ENCODE results near the gene ATG13.
A peak's percentile ranks its signal among the peaks of the same experiment; 100 is the strongest.
"Not testable (repeated sequence)": the region's sequence is repeated elsewhere in the genome, so short reads cannot be mapped to it uniquely, and the experiment has no call there.

The ATG13 gene

GRCh38 chr11:46700241-46701077 lies 83.1 kb downstream of the ATG13 start, which contains the start of the genes ARHGAP1 and ZNF408:
TSS of gene ARHGAP1 (minus strand) at chr11:46700619. CDS start at chr11:46696107, 4,512 bp downstream.
TSS of gene ZNF408 (plus strand) at chr11:46701031. CDS start at chr11:46701048, 17 bp downstream.
- peak; percentile 98 for DNase-seq

- DNase-seq, result no peak
These were observed 83.8 kb downstream of the ATG13 start for GRCh38 chr11:46701078-46701654.

DNA sequence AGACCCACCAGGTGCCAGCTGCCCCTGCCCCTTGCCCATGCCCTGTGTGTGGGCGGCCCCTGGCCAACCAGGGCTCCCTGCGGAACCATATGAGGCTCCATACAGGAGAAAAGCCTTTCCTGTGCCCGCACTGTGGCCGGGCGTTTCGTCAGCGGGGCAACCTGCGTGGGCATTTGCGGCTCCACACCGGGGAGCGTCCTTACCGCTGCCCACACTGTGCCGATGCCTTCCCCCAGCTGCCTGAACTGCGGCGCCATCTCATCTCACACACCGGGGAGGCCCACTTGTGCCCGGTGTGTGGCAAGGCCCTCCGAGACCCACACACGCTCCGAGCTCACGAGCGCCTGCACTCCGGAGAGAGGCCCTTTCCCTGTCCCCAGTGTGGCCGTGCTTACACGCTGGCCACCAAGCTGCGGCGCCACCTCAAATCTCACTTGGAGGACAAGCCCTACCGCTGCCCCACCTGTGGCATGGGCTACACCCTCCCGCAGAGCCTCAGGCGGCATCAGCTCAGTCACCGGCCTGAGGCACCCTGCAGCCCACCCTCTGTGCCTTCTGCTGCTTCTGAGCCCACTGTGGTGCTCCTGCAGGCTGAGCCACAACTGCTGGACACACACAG lies 87.8 kb downstream of the ATG13 start:
- no peak for DNase-seq

- no peak for DNase-seq
These were observed 89.5 kb downstream of the ATG13 start for GRCh38 chr11:46706886-46707285.

DNA sequence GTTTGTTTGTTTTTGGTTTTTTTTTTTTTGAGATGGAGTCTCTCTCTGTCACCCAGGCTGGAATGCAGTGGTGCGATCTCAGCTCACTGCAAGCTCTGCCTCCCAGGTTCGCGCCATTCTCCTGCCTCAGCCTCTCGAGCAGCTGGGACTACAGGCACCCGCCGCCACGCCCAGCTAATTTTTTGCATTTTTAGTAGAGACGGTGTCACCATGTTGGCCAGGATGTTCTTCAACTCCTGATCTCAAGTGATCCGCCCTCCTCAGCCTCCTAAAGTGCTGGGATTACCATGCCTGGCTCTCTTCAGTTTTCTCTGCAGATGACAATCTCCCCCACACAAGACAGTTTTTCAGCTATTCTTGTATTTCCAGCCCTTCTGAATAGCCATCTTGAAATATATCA lies 92.0 kb downstream of the ATG13 start:
- DNase-seq, result not testable (repeated sequence)

- no peak for DNase-seq
These were observed 93.5 kb downstream of the ATG13 start for GRCh38 chr11:46710821-46711269.

DNA sequence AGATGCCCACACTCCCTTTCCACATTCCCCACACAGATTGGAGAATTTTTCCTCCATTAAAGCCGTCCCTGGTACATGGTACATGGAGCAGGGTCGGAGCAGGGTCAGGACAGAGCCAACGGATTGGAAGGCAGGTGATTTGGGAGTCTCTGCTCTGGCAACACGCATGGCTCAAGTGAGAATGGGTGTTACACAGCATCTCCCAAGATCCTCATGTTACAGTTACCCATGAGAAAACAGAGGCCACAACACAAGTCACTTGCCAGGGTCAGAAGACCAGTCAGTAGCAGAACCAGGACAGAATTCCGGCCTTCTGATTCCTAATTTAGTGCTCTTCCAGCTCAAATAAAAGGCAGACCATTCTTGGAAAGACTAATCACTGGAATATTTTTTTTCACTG lies 94.0 kb downstream of the ATG13 start:
- DNase-seq, result no peak

DNA sequence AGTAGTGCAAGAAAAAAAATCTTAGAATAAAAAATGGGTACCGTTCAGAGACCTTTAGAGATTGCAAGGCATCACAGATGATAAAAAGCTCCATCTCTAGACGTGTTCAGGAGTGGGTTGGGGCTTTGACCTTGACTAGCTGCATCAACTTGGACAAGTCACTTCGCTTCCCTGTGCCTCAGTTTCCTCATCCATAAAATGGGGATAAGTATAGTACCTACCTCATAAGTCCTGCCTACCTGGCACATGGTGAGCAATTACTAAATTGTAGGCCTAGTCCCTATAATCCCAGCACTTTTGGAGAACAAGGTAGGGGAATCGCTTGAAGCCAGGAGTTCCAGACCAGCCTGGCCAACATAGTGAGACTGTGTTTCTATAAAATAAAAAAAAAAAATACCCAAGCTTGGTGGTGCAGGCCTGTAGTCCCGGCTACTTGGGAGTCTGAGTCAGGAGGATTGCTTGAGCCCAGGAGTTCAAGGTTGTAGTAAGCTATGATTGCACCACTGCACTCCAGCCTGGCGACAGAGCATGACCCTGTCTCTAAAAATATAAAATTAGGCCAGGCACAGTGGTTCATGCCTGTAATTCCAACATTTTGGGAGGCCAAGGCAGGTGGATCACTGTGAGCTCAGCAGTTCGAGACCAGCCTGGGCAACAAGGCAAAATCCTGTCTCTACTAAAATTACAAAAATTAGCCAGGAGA lies 95.7 kb downstream of the ATG13 start:
- DNase-seq, result no peak

DNA sequence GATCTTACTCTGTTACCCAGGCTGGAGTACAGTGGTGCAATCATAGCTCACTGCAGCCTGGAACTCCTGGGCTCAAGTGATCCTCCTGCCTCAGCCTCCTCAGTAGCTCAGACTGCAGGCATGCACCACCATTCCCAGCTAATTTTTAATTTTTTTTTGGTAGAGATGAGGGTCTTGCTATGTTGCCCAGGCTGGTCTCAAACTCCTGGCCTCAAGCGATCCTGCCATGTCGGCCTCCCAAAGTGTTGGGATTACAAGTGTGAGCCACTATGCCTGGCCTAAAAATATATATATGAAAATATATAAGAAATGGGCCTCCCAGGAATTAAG lies 100.4 kb downstream of the ATG13 start:
- not testable (repeated sequence) for DNase-seq

DNA sequence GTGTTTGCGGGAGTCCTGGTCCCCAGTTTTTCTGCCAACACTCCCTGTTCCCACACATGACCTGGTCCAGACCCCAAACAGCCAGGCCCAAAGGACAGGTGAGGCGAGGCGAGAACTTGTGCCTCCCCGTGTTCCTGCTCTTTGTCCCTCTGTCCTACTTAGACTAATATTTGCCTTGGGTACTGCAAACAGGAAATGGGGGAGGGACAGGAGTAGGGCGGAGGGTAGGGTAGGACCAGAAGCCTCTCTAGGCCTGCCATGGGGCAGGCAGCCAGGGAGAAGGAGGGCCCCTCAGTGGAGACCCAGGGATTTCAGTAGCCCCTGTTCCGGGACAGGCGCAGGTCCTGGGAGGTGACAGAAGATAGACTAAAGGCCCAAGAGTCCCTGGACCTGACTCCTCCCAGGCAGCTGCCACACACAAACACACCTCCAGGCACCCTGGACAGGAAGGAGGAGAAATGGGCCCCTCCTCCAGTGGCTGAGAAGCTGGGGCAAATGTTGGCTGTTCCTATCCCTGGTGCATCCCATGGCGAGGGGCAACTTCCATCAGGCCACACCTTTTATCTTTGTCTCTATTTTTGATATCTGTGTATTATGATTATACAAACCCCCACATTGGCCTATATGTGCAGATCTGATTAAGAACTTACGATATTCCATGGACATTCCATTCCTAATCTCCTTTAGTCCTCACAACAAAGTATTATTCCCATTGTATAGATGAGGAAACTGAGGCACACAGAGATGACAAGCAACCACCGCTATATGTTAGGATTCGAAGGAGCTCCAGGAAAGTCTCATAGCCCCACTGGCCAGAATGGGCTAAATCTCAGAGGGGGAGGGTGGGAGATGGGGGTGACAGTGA lies 101.0 kb downstream of the ATG13 start:
- DNase-seq, result no peak

DNA sequence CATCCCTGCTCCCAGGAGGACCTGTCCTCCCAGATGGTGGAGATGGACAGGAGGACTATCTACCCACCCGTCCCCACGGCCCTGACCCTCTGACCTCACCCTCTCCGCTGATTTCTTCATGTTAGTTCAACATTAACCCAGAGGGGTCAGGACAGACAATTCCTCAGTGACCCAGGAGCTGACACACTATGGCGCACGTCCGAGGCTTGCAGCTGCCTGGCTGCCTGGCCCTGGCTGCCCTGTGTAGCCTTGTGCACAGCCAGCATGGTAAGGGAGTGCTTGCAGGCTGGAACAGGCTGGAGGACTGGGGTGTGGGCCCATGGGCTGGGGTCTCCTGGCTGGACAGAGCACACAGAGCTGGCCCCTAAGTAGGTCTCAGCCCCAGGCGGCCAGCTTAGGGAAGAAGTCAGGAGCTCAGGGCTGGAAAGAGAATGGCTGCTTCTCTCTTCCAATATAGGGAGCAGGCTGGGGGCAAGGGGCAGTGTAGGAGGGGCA lies 101.7 kb downstream of the ATG13 start, which contains the start of gene F2:
F2 (plus strand) TSS at position 166 of the 495 bp plus-strand sequence; CDS start at position 189, 23 bp downstream.
- DNase-seq, result no peak

- no peak for DNase-seq
These were observed 102.3 kb downstream of the ATG13 start for GRCh38 chr11:46719543-46720218.

DNA sequence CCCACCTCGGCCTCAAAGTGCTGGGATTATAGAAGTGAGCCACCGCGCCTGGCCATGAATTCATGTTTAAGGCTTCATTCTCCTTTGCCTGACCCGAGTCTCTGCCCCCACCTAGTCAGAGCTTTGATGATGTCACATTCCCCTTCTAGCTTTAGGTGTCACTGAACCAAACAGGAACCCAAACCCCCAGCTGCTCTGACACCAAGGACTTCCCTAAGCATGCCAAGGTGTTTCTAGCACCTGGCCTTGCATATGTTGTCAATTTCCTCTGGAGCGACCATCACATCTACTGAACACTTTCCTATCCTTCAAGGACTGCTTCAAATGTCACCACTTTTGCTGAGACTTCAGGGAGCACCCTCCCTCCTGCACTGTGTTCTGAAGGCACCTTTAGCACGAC lies 103.9 kb downstream of the ATG13 start:
- DNase-seq, result no peak

DNA sequence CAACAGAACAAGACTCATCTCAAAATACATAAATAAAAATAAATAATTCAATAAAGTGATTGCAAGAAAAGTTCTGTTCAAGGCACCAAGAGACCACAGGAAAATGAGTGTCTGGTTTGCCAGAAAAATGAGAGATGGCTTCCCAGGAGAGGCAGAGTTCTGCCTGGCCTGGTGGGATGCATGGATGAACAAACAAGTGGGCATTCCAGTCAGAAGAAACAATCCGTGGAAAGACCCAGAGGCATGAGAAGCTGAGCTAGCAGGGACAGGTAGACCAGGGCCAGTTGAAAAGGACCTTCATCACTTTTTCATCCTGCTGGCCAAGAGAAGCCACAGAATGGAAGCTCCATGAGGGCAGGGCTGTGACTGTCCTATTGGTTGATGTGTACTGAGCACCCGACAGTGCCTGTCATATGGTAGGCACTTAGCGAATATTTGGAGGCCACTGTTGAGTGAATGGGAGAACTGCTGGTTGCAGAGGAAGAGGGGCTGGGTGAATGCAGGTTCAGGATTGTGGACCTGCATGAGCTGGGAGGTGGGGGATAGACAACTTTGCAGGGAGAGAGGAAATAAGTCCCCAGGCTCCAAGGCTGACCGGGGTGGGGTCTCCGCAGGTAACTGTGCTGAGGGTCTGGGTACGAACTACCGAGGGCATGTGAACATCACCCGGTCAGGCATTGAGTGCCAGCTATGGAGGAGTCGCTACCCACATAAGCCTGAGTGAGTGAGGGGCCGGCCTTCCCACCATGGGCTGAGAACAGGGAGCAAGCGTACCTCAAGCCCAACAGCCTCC lies 105.4 kb downstream of the ATG13 start:
- DNase-seq, result no peak

GRCh38 chr11:46723359-46723680 lies 106.0 kb downstream of the ATG13 start:
- no peak for DNase-seq

GRCh38 chr11:46724088-46724487 lies 106.7 kb downstream of the ATG13 start:
- no peak for DNase-seq
